Activated CD4-positive, CD25-positive, alpha-beta regulatory T cell treated with anti-CD3 and anti-CD28 coated beads, Interleukin-2, amount 50 U/mL, for 16 hours (primary cell): Measurements from ENCODE around the gene SMU1.
A peak's percentile ranks its signal among the peaks of the same experiment; 100 is the strongest.

ENCODE experiments used
- DNase-seq: peaks from one replicate; pipeline ENCODE4 v3.0.0-alpha.2; 2020; ENCODE audit warnings: low read depth, low spot score

Gene SMU1

DNA sequence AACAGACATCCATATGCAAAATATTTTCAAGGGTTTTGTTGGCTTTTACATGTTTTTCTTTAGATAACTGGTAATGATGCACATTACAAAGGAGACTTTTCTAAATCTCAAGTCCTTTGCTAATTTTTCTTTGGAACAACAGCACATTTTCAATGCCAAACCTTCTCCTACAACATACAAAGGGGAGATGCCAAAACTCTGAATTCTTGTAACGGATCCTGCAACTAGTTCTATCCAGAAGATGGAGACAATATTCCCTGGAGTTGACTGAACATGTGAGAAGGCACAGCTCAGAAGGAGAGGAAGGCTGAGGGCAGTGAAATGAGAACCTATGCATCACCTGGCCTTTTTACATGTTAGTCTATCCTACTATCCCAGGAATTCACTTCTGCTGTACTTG is 30.4 kb downstream of the SMU1 start:
- DNase-seq: no peak

DNA sequence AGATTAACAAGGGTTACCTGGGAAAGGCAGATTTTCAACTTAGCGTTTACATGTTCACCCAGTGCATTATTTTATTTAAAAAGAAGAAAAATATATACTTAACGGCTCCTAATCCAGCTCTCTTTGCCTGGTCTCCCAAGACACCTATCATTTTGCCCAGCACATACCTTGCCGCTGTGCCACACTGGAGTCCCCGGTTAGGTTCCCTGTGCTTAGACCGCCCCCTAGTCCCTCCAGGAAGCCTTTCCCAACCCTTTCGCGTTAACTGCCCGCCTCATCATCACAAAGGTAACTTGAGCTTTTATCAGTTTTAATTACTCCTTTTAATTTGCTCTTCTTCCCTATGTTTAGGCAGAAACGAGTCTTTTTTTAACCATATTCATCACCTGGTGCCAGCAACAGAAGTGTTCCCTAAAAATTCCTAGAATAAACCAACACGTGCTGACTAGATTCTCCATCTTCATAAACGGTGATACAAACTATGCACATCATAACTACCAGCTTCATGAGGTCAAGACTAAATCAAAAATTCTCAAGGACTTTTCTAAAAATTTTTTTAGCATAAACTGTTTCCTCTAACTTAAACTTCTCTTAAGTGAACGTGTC is 31.7 kb downstream of the SMU1 start:
- DNase-seq: no peak

- DNase-seq: peak; percentile 30
Observed at GRCh38 chr9:33044162-33044673, 32.3 kb downstream of the SMU1 start.

DNA sequence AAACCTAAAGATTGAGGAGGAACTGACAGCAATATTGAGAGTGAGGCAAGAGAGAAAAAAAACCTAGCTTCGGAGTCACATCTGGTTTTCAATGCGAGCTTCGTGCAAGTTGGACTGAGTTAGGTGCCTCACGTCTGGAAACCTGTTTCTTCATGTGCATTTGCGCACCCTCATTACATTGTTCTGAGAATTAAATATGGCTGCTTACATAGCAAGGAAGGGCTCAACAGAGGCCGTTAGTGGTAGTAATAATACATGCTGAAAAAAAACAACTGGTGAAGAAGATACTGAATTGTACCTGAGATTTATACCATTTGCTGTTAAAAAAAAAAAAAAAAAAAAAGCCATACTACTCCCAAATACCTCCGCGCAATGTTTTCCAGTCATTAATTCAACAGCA is 32.8 kb downstream of the SMU1 start:
- no peak for DNase-seq

- DNase-seq: no peak
Observed at GRCh38 chr9:33042473-33042872, 34.0 kb downstream of the SMU1 start.

GRCh38 chr9:33041432-33042188 is 34.9 kb downstream of the SMU1 start:
- no peak for DNase-seq

- no peak for DNase-seq
Observed at GRCh38 chr9:33040792-33041431, 35.6 kb downstream of the SMU1 start.

- no peak for DNase-seq
Observed at GRCh38 chr9:33032865-33033264, 43.6 kb downstream of the SMU1 start.

- DNase-seq: no peak
Observed at GRCh38 chr9:33032292-33032691, 44.2 kb downstream of the SMU1 start.

DNA sequence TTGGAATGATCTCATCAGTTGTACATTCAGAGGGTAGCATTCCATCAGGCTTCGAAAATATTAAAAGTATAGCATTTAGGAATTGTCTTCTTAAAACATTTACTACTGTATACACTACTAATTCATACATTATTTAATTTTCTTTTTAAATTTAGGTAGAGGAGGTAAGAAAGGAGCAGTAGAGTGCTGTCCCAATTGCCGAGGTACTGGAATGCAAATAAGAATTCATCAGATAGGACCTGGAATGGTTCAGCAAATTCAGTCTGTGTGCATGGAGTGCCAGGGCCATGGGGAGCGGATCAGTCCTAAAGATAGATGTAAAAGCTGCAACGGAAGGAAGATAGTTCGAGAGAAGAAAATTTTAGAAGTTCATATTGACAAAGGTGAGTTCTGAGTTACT is 46.2 kb downstream of the SMU1 start:
- no peak for DNase-seq

GRCh38 chr9:33029231-33029786 is 47.2 kb downstream of the SMU1 start:
- DNase-seq: no peak

DNA sequence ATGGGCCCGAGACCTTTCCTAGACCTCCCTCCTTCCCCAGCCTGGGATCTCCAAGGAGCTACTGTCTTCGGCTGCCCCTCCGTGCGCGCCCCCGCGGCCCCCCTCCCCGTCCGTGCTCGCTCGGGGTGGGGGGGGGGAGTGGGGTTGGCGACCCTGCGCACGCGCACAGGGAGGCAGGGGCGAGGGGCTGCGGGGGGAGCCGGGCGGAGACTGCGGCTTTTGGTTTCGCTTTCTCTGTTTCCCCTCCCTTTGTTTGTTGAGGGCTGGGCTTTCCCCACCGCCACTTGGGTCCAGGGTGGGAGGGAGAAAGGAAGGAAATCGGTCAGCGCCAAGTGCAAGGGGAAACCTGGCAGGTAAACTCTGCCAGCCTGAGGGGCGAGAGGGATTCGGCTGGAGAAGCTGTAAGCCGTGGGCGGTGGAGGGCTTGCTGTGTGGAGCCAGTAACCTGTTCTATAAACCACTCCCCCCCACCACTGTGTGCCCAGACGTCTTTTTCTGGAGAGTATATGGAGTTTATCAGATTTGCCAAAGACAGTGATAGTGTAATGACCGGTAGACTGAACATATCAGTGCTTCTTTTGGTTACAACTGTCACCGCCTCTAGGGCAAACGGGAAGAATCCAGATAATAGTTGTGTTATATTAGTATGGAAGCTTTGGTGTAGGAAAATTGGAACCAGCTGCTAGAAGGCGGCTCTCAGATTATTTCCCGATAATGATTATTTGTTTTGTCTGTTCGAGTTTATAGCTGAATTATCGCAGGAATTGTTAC is 50.7 kb downstream of the SMU1 start:
- DNase-seq: peak; percentile 60

- DNase-seq: peak; percentile 91
Observed at GRCh38 chr9:33024966-33025571, 51.4 kb downstream of the SMU1 start, which contains the start of gene DNAJA1. TSS of gene DNAJA1 (plus strand) at chr9:33025273. CDS start at chr9:33026485, 1,212 bp downstream.

DNA sequence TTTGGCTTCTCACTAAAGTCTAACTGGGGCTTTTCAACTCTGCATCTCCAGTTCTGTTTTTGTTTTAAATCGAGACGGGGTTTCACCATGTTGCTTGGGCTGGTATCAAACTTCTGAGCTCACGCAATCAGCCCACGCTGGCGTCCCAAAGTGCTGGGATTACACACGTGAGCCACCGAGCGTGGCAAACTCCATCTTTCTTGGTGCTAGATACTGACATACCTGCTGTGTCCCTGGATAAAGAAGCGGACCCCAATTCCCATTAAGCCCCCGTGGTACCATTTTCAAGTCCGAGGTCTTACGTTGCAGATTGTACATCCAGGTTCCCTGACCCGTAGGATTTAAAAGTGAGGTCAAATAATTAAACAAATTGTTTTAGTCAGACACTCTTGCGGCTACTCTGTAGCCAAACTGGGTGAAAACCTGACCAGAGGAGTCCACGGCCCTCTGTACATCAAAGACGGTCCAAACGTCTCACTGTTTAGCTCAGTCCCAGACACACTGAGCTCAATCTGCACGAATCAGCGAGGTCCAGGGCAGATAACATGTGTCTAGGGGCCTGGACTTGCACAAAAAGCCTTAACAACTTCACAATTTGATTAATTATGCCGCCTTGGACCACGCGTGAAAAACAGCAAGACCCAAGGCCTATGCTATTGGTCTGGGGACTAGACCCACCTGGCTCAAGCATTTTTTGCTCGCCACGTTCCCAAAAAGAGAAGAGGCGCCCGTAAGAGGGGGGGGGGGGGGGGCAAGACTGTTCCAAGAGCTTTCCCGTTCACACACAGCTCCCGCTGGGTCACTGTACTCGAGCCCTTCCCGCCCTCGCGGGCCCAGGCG is 52.1 kb downstream of the SMU1 start:
- no peak for DNase-seq

GRCh38 chr9:33023661-33024060 is 52.8 kb downstream of the SMU1 start:
- DNase-seq: no peak

GRCh38 chr9:33022755-33023154 is 53.7 kb downstream of the SMU1 start:
- no peak for DNase-seq

GRCh38 chr9:33022303-33022702 is 54.2 kb downstream of the SMU1 start:
- DNase-seq: no peak

- DNase-seq: no peak
Observed at GRCh38 chr9:33019797-33020196, 56.7 kb downstream of the SMU1 start.

DNA sequence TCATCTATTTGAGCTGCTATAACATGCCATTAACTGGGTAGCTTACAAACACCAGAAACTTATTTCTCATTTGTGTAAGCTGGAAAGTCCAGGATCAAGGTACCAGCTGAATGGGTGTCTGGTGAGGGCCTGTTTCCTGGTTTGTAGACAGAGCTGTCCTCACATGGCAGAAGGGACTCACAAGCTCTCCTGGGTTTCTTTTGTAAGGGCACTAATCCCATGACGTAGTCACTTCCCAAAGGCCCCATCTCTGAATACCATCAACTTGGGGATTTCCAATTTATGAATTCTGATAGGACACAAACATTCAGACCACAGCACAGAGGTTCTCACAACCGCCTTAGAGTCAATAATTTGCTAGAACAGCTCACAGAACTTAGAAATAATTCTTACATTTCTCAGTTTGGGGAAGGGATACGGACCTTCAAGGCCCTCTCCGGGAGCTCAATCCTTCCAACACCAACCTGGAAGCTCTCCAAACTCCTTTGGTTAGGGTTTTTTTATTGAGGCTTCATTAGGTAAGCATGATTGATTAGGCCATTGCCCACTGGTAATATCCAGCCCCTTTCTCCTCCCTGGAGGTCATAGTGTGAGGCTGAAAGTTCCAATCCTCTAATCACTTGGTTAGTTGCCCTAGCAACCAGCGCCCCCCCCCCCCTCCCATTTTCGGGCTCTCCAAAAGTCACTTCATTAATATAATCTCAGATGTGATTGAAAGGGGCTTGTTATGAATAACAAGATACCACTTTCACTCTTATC is 59.0 kb downstream of the SMU1 start:
- DNase-seq: no peak

DNA sequence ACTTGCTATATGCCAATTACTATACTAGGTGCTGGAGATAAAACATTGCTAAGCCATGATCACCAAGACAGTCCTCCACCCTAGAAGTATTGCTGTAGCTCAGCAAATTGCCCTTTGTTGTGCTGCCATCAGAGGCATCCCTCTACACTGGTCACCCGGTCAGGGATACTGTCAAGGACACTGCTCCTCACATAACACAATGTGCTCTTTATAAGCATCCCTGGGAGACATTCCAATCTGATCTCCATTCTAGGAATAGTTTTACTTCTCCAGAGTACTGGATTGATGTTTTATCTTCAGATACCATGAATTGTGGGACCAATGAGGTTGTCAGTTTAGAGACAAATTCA is 61.8 kb downstream of the SMU1 start:
- DNase-seq: no peak
